Neural cell (in vitro differentiated cells): ENCODE results near the gene REV1. TPM values are rescaled to one million over a fixed set of nuclear protein-coding genes. Genes with fewer than 3 reads are reported as not detected.

ENCODE experiments used
- H2AFZ ChIP-seq: fragments of 200-600, 300-800 bp; sonication (generic), shearing (Covaris generic); 2 replicates; pipeline ENCODE4 v1.6.0; 2014; ENCODE audit warnings: low read depth, mild to moderate bottlenecking, antibody characterized with exemption, low read length, moderate library complexity
- H3F3A ChIP-seq: fragments of 200-600 bp; shearing (Covaris generic); 2 replicates; pipeline ENCODE4 v1.6.1; 2016; ENCODE audit warnings: mild to moderate bottlenecking, moderate library complexity, mixed read lengths, antibody characterized with exemption, low read length; ENCODE audit not compliant: insufficient read depth, poor library complexity, severe bottlenecking
- H3K27ac ChIP-seq: fragments of 200-600, 300-800 bp; sonication (generic), shearing (Covaris generic); 2 replicates; pipeline ENCODE4 v1.5.1; 2014; ENCODE audit warnings: mild to moderate bottlenecking, low read length, moderate library complexity
- H3K27me3 ChIP-seq: fragments of 300-800, 200-600 bp; sonication (generic), shearing (Covaris generic); 2 replicates; pipeline ENCODE4 v1.6.0; 2014; ENCODE audit warnings: mild to moderate bottlenecking, low read depth, low read length, moderate library complexity; ENCODE audit not compliant: insufficient read depth
- H3K36me3 ChIP-seq: fragments of 300-800, 200-600 bp; sonication (generic), shearing (Covaris generic); 2 replicates; pipeline ENCODE4 v1.5.1; 2014; ENCODE audit warnings: mild to moderate bottlenecking, antibody characterized with exemption, low read length, moderate library complexity; ENCODE audit not compliant: insufficient read depth
- H3K4me2 ChIP-seq: fragments of 300-800, 200-600 bp; sonication (generic), shearing (Covaris generic); 2 replicates; pipeline ENCODE4 v1.6.0; 2014; ENCODE audit warnings: mild to moderate bottlenecking, low read length
- H3K4me3 ChIP-seq: fragments of 300-800, 200-600 bp; sonication (generic), shearing (Covaris generic); 2 replicates; pipeline ENCODE4 v1.5.1; 2014; ENCODE audit warnings: mild to moderate bottlenecking, low read length, moderate library complexity
- H3K79me2 ChIP-seq: fragments of 200-600 bp; shearing (Covaris generic); replicated peaks from 2 replicates; pipeline ENCODE4 v1.6.0; 2014; ENCODE audit warnings: mild to moderate bottlenecking, low read length, moderate library complexity; ENCODE audit not compliant: insufficient read depth
- H3K9ac ChIP-seq: fragments of 300-800, 200-600 bp; sonication (generic), shearing (Covaris generic); 2 replicates; pipeline ENCODE4 v1.6.1; 2016; ENCODE audit warnings: mild to moderate bottlenecking, low read length, mixed read lengths
- H3K9me2 ChIP-seq: fragments of 200-600 bp; shearing (Covaris generic); 2 replicates; pipeline ENCODE4 v1.6.1; 2016; ENCODE audit warnings: mild to moderate bottlenecking, low read length, mixed read lengths; ENCODE audit not compliant: insufficient read depth
- H3K9me3 ChIP-seq: fragments of 200-600, 300-800 bp; sonication (generic), shearing (Covaris generic); 2 replicates; pipeline ENCODE4 v1.6.1; 2016; ENCODE audit warnings: mild to moderate bottlenecking, mixed run types, low read length, moderate library complexity, mixed read lengths
- H4K20me1 ChIP-seq: fragments of 200-600 bp; shearing (Covaris generic); 2 replicates; pipeline ENCODE4 v1.6.1; 2016; ENCODE audit warnings: mild to moderate bottlenecking, mixed run types; ENCODE audit not compliant: insufficient read depth
- EP300 ChIP-seq: fragments of 450-650 bp; conservative IDR thresholded peaks from 2 replicates; pipeline ENCODE4 v1.6.1; 2014; ENCODE audit warnings: antibody characterized with exemption, mild to moderate bottlenecking, moderate library complexity; ENCODE audit not compliant: poor library complexity, severe bottlenecking
- EZH2 ChIP-seq: fragments of 200-600, 300-800 bp; shearing (Covaris generic), sonication (generic); IDR thresholded peaks from 2 replicates; pipeline ENCODE4 v1.6.1; 2014; ENCODE audit warnings: antibody characterized with exemption, low read length, borderline replicate concordance, mild to moderate bottlenecking; ENCODE audit not compliant: insufficient read depth, poor library complexity, severe bottlenecking
- MXI1 ChIP-seq: fragments of 450-650 bp; conservative IDR thresholded peaks from 2 replicates; pipeline ENCODE4 v1.6.1; 2014; ENCODE audit warnings: antibody characterized with exemption, mild to moderate bottlenecking; ENCODE audit not compliant: poor library complexity, severe bottlenecking
- POLR2AphosphoS5 ChIP-seq: IDR thresholded peaks from 2 replicates; pipeline ENCODE4 v1.6.1; 2012
- RAD21 ChIP-seq: fragments of 450-650 bp; conservative IDR thresholded peaks from 2 replicates; pipeline ENCODE4 v1.6.1; 2014; ENCODE audit warnings: antibody characterized with exemption, mild to moderate bottlenecking, moderate library complexity
- REST ChIP-seq: IDR thresholded peaks from 2 replicates; pipeline ENCODE4 v1.6.1; 2012; ENCODE audit warnings: borderline replicate concordance
- SMC3 ChIP-seq: fragments of 450-650 bp; conservative IDR thresholded peaks from 2 replicates; pipeline ENCODE4 v1.6.1; 2014; ENCODE audit warnings: antibody characterized with exemption, mild to moderate bottlenecking, moderate library complexity; ENCODE audit not compliant: poor library complexity
- TAF1 ChIP-seq: IDR thresholded peaks from 2 replicates; pipeline ENCODE4 v1.6.1; 2012; ENCODE audit warnings: low read depth
- polyA plus RNA-seq: library from polyadenylated mRNA; depleted of rRNA; stranded (reverse); fragments of >200 nt; gene quantifications from 2 replicates; pipeline ENCODE4 v1.2.3, GENCODE V29; 2014
- TF ChIP-seq, protein P1 (sequence below): fragments of 450-650 bp; IDR thresholded peaks from 2 replicates; pipeline ENCODE4 v1.5.1; 2014; ENCODE audit warnings: antibody characterized with exemption, mild to moderate bottlenecking, moderate library complexity; ENCODE audit not compliant: poor library complexity, severe bottlenecking

REV1 gene
- polyA plus RNA-seq, 1 donor from 2014 or later: 84.1 TPM

GRCh38 chr2:99467390-99467789 is 22.4 kb downstream of the REV1 start:
- H3F3A ChIP-seq: no peaks in the 10 kb centered on the region
- H3K27ac ChIP-seq: no peak overlapping the region
- no peak overlapping the region for H3K4me3 ChIP-seq
- TF ChIP-seq, protein P1, sequence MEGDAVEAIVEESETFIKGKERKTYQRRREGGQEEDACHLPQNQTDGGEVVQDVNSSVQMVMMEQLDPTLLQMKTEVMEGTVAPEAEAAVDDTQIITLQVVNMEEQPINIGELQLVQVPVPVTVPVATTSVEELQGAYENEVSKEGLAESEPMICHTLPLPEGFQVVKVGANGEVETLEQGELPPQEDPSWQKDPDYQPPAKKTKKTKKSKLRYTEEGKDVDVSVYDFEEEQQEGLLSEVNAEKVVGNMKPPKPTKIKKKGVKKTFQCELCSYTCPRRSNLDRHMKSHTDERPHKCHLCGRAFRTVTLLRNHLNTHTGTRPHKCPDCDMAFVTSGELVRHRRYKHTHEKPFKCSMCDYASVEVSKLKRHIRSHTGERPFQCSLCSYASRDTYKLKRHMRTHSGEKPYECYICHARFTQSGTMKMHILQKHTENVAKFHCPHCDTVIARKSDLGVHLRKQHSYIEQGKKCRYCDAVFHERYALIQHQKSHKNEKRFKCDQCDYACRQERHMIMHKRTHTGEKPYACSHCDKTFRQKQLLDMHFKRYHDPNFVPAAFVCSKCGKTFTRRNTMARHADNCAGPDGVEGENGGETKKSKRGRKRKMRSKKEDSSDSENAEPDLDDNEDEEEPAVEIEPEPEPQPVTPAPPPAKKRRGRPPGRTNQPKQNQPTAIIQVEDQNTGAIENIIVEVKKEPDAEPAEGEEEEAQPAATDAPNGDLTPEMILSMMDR: no peak
- TF ChIP-seq REST: no peak
- no peak for TF ChIP-seq TAF1
- TF ChIP-seq EZH2: no peak
- no peak for TF ChIP-seq RAD21
- TF ChIP-seq SMC3: no peak
- no peak for TF ChIP-seq EP300
- TF ChIP-seq POLR2AphosphoS5: no peak
- TF ChIP-seq MXI1: no peak
- peaks cover 37% of the 10 kb centered on the region for H3K79me2 ChIP-seq
- no peak overlapping the region for H2AFZ ChIP-seq
- H3K9me2 ChIP-seq: no peaks in the 10 kb centered on the region
- no peaks in the 10 kb centered on the region for H3K27me3 ChIP-seq
- H3K36me3 ChIP-seq: no peaks in the 10 kb centered on the region
- H3K9me3 ChIP-seq: no peaks in the 10 kb centered on the region
- no peaks in the 10 kb centered on the region for H4K20me1 ChIP-seq
- H3K4me2 ChIP-seq: no peak overlapping the region
- H3K9ac ChIP-seq: no peak overlapping the region

DNA sequence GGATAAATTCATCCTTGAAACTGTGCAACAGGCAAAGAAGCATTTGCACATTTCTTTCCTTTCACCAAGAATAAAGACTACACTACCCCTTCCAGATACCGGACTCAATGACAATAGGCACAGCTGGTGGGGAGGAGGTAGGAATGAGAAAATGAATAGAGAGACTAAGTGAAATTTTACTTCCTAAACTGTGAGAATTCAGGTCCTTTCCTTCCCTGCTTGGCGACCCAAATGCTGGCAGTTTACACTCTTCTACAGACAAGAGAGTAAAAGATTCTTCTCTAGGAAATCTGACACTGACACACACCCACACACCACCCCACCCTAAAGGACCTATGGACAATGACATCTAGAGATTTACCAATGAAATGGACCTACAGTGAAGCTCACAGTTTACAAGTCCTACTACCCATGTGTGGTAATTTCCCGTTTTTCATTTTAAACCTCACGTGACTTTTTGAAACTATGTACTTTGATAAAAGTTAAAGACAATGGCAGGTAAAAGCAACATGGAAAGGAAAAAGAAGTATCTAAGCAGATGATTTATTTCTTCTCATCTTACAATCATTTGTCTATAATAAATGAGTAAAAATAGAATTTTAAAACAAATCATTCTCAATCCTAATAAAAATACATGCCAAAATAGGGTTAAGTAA is 27.9 kb downstream of the REV1 start:
- peaks cover 9% of the 10 kb centered on the region for H3K79me2 ChIP-seq
- no peaks in the 10 kb centered on the region for H3K9me3 ChIP-seq
- H3F3A ChIP-seq: no peaks in the 10 kb centered on the region
- peaks cover 5% of the 10 kb centered on the region for H3K36me3 ChIP-seq
- H4K20me1 ChIP-seq: no peaks in the 10 kb centered on the region
- H2AFZ ChIP-seq: no peak overlapping the region
- H3K27me3 ChIP-seq: no peaks in the 10 kb centered on the region
- H3K9ac ChIP-seq: no peak overlapping the region
- H3K9me2 ChIP-seq: no peaks in the 10 kb centered on the region
- no peak overlapping the region for H3K4me2 ChIP-seq
- no peak overlapping the region for H3K27ac ChIP-seq
- no peak overlapping the region for H3K4me3 ChIP-seq
- TF ChIP-seq EP300 (no peak), EZH2 (no peak), MXI1 (no peak), SMC3 (no peak), TAF1 (no peak), REST (no peak), POLR2AphosphoS5 (no peak), RAD21 (no peak)
- TF ChIP-seq, protein P1: no peak
